ENCODE measurements around the gene CD74.

CD74 gene

DNA sequence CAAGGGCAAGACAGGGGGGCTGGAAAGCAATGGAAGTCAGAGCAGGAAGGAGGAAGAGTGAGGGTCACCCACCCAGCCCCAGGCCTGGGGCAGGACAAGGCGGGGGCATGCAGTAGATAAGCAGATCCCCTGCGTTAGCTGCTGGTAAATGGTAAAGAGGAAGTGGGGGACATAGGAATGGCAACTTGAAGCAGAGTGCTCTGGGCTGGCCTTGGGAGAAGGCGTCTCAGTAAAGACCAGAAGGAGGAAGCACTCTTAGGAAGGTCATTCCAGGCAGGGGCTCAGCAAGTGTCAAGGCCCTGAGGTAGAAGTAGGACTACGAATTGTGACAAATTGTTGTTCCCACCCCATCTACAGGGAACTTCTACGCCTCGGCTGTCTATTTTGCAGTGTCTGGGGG is 40.1 kb downstream of the CD74 start:
- Mint-ChIP-seq H3K4me1 (peaks cover 2% of the 10 kb centered on the region), H3K4me3 (no peak overlapping the region), H3K27me3 (no peaks in the 10 kb centered on the region), H3K27ac (peak overlapping the region in 1 of 2 donors; percentile 37), H3K9me3 (no peaks in the 10 kb centered on the region)
- no peak for DNase-seq
- no peak for ATAC-seq

DNA sequence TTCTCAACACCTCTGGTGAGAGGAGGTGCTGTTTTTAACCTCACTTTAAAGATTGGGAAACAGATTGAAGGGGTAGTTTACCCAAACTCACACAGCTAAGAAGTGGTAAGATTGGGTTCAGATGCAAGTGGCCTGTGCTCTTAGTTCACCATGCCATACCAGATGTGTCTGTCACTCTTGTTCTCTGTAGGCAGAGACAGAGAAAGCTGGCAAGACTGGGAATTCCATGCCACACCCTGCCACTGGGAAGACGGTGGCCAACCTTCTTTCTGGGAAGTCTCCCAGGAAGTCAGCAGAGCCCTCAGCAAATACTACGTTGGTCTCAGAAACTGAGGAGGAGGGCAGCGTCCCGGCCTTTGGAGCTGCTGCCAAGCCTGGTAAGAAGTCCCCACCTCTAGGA is 44.2 kb downstream of the CD74 start:
- H3K27me3 Mint-ChIP-seq, result no peaks in the 10 kb centered on the region
- H3K9me3 Mint-ChIP-seq, result no peaks in the 10 kb centered on the region
- DNase-seq (no peak), ATAC-seq (no peak)
- H3K4me3 Mint-ChIP-seq, result no peak overlapping the region
- no peak overlapping the region for H3K27ac Mint-ChIP-seq
- no peaks in the 10 kb centered on the region for H3K4me1 Mint-ChIP-seq

DNA sequence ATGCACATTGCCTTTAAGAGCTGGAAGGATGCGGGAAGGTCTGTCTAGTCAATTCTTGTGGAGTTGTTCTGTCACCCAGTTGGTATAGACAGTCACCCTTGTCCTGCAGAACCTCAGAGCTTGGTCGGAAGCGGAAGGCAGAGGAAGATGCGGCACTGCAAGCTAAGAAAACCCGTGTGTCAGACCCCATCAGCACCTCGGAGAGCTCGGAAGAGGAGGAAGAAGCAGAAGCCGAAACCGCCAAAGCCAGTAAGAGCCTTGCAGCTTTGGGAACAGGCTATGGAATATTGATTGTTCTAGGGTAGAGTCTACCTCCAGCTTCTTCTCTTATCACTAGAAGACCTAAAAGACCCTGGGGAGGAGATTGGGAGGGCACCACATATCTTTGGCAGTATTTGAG is 48.7 kb downstream of the CD74 start:
- no peaks in the 10 kb centered on the region for H3K27me3 Mint-ChIP-seq
- H3K4me1 Mint-ChIP-seq, result peaks cover 34% of the 10 kb centered on the region
- H3K27ac Mint-ChIP-seq, result no peak overlapping the region
- DNase-seq (no peak), ATAC-seq (no peak)
- H3K4me3 Mint-ChIP-seq, result no peak overlapping the region
- H3K9me3 Mint-ChIP-seq, result no peaks in the 10 kb centered on the region

DNA sequence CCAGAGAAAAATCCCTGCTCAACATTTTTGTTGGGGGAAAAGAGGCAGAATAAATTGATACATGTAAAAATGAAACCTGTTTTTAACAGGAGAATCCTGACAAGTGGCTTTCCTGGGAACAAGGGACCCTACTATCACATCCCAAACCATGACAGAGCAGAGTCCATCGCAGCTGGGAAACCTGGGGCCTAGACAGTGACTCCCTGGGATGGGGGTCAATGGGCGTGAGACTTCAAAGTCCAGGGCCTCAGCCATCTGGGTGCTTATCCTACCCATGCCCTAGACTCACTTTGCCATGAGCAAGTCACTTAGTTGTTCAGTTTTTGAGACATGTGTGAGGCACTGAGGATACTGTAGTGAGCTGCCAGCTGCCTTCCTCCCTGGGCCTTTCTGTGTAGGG is 49.5 kb downstream of the CD74 start:
- Mint-ChIP-seq H3K27ac (no peak overlapping the region), H3K9me3 (no peaks in the 10 kb centered on the region), H3K4me1 (peaks cover 40% of the 10 kb centered on the region), H3K4me3 (no peak overlapping the region), H3K27me3 (no peaks in the 10 kb centered on the region)
- DNase-seq (no peak), ATAC-seq (no peak)

DNA sequence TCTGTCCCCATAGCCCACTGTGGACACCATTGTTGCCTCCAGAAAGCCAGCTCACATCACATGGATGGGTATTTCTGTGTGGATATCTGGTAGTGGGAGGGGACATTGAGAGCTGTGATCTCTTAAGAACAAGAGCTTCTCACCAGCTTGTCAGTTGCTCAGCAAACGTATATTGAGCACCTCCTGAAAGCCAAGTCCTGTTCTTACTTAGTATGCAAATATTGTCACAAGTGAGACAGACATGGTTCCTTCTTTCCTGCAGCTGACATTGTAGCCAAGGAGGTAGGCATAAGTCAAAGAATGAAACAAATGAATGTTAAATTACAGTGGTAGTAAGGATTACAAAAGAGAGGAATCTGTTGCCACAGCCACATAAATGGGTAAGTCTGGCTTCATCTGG is 51.4 kb downstream of the CD74 start:
- H3K27ac Mint-ChIP-seq, result peak overlapping the region; percentile 14 to 35
- H3K27me3 Mint-ChIP-seq, result no peaks in the 10 kb centered on the region
- no peak for ATAC-seq
- H3K9me3 Mint-ChIP-seq, result no peaks in the 10 kb centered on the region
- no peak overlapping the region for H3K4me3 Mint-ChIP-seq
- peaks cover 48% of the 10 kb centered on the region for H3K4me1 Mint-ChIP-seq
- no peak for DNase-seq

DNA sequence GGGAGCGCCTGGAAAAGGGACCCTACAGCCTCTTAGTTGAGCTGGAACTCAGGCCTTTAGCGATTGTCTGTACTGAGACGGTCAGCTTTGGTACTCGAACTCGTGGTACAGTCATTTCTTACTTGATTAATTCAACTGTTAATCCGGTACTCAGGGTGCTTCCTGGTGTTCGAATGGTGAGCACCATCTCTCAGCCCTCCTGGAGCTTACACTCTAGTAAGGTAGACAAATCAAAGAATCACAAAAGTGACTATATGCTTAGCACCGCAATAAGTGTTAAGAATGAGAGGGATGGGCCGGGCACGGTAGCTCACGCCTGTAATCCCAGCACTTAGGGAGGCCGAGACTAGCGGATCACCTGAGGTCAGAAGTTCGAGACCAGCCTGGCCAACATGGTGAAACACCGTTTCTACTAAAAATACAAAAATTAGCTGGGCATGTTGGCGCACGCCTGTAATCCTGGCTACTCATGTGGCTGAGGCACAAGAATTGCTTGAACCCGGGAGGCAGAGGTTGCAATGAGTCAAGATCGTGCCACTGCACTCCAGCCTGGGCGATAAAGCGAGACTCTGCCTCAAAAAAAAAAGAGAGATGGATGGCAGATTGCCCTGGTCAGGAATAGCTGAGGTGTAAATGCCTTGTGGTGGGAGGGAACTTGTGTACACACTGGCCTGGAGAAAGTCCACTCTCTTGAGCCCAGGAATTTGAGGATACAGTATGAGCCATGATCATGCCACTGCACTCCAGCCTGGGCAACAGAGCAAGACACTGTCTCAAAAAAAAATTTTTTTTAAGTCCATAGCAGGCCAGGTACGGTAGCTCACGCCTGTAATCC is 54.2 kb downstream of the CD74 start:
- H3K4me3 Mint-ChIP-seq, result peak overlapping the region; percentile 88 to 89
- no peak for DNase-seq
- peak overlapping the region; percentile 83 to 92 for H3K27ac Mint-ChIP-seq
- ATAC-seq, result no peak
- H3K27me3 Mint-ChIP-seq, result no peaks in the 10 kb centered on the region
- peaks cover 48% of the 10 kb centered on the region for H3K4me1 Mint-ChIP-seq
- no peaks in the 10 kb centered on the region for H3K9me3 Mint-ChIP-seq

DNA sequence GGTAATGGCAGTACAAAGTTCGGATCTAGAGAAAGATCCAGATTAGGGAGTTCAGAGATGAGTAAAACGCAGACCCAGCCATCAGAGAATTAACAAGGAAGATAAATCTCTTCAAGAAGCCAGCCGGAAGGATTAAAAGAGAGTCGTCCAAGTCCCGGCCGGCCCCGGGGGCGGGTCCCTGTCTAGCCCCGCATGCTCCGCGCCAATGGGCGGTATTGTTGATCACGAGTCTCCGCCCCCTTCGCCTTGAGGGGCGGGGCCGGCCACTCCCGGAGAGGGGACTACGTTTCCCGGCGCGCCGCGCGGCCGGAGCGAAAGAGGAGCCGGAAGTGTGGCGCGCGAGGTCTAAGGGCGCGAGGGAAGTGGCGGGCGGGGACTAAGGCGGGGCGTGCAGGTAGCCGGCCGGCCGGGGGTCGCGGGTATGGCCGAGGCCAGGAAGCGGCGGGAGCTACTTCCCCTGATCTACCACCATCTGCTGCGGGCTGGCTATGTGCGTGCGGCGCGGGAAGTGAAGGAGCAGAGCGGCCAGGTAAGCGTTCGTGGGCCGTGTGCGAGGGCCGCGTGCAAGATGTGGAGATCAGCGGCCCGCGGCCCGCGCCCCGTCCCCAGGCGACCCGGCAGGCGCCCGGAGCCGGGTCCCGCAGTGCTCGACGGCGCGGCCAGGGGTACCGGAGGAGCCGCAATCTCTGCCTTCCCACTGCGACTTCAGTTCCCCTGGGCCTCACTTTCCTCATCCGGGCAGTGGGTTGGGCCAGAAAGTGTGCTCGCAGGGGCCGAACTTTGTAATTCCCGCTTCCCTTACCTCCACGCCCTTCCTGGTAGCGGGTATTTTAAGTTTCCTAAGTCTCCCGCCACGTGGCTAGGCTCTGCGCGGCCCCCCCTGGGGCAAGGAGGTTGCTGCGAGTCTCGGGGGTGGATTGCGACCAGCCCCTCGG is 55.1 kb downstream of the CD74 start, which contains the start of gene TCOF1:
Gene TCOF1 (plus strand): TSS at position 372 of the 935 bp plus-strand sequence. CDS start 50 bp downstream, at position 422.
- peak; percentile 97 for ATAC-seq
- peak; percentile 98 to 99 for DNase-seq
- H3K4me1 Mint-ChIP-seq, result peaks cover 44% of the 10 kb centered on the region
- H3K9me3 Mint-ChIP-seq, result no peaks in the 10 kb centered on the region
- no peaks in the 10 kb centered on the region for H3K27me3 Mint-ChIP-seq
- H3K4me3 Mint-ChIP-seq, result peak within 1 kb of the TSS; percentile 88 to 89
- peak within 1 kb of the TSS; percentile 83 to 92 for H3K27ac Mint-ChIP-seq

DNA sequence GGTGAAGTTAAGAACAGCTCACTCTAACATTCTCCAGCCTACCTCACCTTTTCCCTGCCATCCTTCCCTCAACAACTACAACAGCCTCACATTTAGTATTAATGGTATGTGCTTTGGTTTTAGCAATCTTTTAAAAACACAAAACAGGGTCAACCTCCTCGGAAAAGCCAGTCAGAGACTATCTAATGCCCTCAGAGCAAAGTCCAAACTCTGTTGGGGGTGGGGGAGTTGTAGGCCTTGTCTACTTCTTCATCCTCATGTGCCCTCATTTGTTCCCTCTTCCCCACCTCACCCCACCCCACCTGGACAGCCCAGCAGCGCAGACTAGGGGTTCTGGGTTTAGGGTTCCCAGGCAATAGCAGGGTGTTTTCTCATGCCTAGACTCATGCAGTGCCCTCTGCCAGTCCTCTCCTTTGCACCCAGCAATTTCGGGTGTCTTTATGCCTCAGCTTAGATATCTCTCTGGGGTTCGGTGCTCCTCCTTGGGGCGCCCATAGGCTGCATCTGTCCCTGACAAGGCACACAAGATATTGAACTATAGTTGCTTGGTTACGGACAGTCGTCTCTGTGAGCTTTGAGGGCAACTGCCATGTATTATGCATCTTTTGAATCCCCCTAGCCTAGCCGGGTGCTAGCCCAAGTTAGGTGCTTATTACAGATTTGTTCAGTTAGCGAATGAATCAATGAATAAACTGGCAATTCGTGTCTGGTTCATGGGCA is 56.0 kb downstream of the CD74 start:
- no peak for ATAC-seq

DNA sequence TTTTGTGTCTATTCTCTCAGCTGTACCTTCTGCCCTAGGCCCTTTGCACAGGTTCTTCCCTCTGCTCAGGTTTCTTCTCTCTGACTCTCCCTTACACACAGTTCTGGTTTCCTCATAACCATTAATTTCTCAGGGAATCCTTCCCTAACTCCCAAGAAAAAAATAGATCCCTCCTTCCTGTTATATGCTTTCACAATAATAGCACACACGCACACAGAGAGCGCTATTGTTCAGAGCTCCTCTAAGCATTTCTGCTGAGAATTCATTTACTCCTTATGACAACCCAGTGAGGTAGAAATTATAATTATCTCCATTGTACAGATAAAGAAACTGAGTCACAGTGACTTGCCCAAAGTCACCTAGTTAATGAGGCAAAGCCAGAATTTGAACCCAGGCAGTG is 56.9 kb downstream of the CD74 start:
- Mint-ChIP-seq H3K4me3 (no peak overlapping the region), H3K27me3 (no peaks in the 10 kb centered on the region), H3K4me1 (peaks cover 34% of the 10 kb centered on the region), H3K27ac (no peak overlapping the region), H3K9me3 (no peaks in the 10 kb centered on the region)
- ATAC-seq, result no peak
- no peak for DNase-seq

More for the DNA sequence above, 56.0 kb downstream of the CD74 start:
- no peak for DNase-seq
- Mint-ChIP-seq H3K27me3 (no peaks in the 10 kb centered on the region), H3K27ac (peak overlapping the region in 1 of 2 donors; percentile 90), H3K9me3 (no peaks in the 10 kb centered on the region), H3K4me1 (peaks cover 35% of the 10 kb centered on the region), H3K4me3 (peak overlapping the region; percentile 88 to 89)

DNA sequence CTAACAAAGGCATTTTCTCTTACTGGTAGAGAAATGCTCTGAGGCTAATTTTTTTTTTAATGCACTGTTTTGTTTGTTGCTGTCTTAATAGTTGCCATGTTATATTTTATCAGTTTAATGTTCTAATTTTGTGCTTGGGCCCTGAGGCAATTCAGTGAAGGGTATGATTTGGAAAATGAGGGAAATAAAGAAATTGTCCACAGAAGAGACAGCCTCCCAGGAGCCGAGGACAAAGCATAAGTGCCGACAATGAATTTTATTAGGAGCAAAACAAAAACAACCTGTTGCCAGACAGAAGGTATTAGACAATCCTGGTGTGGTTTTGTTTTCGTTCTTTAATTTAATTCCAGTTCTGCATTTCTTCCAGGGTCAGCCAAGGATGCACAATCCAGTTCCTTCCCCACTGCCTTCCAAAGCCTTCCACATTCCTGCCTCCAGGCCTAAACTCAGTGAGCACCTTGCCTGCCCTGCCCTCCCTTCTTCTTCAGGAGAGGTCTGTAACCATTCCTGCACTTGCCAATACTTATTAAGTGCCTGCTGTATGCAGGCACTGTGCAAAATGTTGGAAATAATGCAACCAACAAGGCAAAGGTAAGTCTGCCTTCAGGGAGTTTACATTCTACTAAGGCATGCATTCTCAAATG is 59.6 kb downstream of the CD74 start:
- no peak for DNase-seq
- ATAC-seq, result no peak
- Mint-ChIP-seq H3K4me3 (no peak overlapping the region), H3K27ac (no peak overlapping the region), H3K27me3 (no peaks in the 10 kb centered on the region), H3K9me3 (no peaks in the 10 kb centered on the region), H3K4me1 (peaks cover 18% of the 10 kb centered on the region)

DNA sequence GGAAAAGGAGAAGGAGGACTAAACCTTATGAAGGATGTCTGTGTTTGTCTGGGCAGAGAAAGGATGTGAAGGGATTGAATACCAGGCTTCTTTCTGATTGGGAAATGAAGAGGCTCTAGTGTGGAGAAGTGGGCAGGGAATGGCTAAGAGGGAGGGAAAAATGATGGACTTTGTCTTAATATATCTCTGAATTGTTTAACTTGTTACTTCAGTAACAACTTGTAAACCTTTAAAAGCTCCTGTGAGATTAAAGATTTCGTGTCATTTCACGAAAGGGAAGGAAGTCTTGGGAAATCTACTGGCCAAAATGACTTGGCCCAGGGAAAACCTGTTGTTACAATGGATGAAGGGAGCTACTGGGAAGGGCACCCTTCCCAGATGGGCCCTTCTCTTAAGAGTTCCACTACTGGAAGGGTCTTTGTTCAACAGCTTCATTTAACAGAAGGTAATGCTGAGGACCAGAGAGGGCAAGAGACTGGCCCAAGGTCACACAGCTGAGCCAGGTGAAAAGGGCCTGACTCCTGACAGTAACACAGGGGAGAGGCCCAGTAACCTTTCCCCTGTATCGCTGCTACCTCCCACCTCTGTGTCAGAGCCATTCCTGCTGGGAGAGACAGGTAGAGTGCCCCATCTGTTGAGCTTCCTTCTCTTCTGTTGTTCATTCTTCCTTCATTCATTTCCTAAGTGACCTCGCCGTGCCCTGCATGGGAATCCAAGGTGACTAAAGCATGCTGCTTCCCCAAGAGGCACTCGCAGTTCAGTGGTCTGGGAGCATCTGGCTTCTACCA is 60.3 kb downstream of the CD74 start:
- peaks cover 18% of the 10 kb centered on the region for H3K4me1 Mint-ChIP-seq
- H3K27ac Mint-ChIP-seq, result no peak overlapping the region

More for the DNA sequence above, 60.3 kb downstream of the CD74 start:
- H3K9me3 Mint-ChIP-seq, result no peaks in the 10 kb centered on the region
- DNase-seq (no peak), ATAC-seq (no peak)
- no peaks in the 10 kb centered on the region for H3K27me3 Mint-ChIP-seq
- H3K4me3 Mint-ChIP-seq, result no peak overlapping the region
